GM18907 (cell line): ENCODE results near the gene MPC1.

ENCODE experiments used
- ATAC-seq: cut with Tn5 transposase; IDR thresholded peaks from one replicate; pipeline ENCODE4 v1.9.1; 2021; ENCODE audit warnings: mild to moderate bottlenecking, moderate library complexity; ENCODE audit not compliant: unreplicated experiment

The MPC1 gene

DNA sequence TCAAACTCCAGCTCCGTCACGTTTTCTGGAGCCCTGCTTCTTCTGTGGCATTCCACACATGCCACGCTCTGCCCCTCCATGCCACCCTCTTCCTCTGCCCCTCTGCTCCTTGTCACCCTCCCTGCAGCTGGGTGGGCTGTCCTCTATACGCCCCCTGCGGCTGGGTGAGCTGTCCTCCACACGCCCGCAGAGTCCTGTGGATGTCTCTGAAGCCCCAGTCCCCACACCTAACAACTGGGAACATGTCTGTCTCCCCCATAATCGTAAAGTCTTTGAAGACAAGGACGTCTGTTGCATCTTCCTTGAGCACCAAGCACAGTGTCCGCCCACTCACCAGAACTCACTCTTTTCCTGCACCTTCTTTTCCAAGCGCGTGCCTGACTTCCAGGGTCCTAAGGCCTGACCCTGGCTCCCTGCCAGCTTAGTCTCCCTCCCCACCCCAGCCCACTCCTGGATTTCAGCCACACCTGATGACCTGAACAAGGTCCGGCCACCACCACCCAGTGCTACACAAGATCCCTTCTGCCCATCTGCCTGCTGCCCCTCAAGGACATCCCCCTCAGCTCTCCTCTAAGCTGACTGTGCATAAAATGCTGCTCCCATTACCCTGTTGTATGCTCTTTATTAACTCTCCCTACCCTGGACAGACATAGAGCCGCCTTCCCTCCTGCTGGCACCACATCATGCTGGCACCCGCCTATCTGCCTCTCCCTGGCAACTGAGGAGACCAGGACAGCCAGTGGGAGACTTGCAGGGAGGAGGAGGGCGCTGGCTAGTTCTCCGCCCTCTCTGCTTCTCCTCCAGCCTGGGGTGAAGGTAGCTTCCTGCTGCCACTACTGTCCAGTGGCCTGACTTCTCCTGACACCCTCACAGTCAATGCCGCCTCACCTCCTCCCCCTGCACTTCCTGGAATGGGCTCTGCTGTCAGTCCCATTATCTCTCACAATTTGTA is 63.8 kb downstream of the MPC1 start:
- ATAC-seq, result no peak

DNA sequence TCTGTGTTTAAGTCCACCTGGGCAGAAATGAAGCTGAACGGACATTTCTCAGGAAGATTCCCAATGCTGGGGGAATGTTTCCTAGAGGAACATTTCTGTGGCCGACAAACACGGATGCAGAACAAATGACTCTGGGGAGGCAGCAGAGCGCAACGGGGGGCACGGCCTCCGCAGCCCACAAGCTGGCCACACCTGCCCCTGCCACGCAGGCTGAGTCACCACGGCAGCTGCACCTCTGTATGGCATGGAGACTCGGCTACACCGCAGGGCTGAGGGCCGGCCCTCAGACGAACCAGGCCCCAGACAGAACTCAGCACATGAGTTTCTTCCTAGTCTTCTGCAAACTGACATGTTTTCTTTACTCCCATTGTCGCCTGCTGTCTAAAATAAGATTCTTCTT is 64.5 kb downstream of the MPC1 start:
- no peak for ATAC-seq

DNA sequence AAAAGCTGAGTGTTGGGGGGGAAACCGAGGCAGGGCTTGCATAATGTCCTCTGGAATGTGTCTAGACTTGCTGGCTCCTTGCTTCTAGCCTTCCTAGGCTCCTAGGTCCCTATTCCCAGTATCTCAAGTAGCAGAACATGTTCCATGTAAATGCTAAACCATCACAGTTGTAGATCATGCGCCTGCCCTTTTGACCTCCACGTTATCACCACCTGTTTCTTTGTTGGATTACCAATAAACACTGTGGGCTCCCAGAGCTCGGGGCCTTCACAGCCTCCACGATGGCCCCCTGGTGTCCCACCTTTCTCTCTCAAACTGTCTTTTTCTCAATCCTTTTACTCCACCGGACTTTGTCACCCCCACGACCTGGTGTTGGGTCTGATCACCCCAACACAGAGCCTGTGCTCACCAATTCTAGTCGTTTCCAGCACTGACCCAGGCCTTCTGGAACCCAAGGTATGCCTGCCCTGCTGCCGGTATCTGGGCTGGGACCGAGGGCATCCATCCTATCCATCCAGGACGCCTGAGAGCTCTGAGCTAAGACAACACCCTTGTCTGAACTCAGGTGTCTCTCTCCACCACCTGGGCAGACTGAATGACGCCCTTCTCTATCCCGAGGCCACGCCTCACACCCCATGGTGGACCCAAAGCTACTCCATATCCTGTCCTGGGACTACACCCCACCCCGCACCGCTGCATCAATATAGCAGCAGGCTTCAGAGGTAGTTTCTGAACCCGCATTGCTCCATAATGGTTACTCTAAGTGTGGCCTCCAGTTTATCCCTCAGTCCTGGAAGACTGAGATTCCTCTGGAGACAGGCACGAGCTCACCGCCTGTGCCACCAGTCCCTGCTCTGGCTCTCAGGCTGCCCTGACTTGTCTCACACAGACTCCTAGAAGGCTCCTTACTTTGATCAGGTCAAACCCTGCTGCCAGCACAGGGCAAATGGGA is 65.2 kb downstream of the MPC1 start:
- ATAC-seq, result no peak

DNA sequence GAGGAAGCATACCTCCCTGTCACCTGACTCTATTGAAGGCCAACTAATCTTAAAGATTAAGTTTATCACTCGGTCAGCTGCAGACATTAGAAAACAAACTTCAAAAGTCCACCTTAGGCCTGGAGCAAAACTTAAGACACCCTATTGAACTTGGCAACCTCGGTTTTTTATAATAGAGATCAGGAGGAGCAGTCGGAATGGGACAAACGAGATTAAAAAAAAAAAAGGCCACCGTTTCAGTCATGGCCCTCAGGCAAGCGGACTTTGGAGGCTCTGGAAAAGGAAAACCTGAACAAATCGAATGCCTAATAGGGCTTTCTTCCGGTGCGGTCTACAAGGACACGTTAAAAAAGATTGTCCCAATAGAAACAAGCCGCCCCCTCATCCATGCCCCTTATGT is 67.3 kb downstream of the MPC1 start:
- ATAC-seq, result no peak
